K562 (cell line): Measurements from ENCODE around the gene PIGL. TPM values are rescaled to one million over a fixed set of nuclear protein-coding genes. Genes with fewer than 3 reads are reported as not detected.

Experiments
- ARID1B ChIP-seq: fragments of 450-650 bp; IDR thresholded peaks from 2 replicates; pipeline ENCODE4 v1.6.1; 2016; ENCODE audit warnings: antibody characterized with exemption, mild to moderate bottlenecking, inconsistent platforms
- CBX1 ChIP-seq: sonication (generic); IDR thresholded peaks from 2 replicates; pipeline ENCODE4 v1.6.1; 2016; ENCODE audit warnings: antibody characterized with exemption, low read depth, mild to moderate bottlenecking
- CHAMP1 ChIP-seq: fragments of 450-650 bp; IDR thresholded peaks from 2 replicates; pipeline ENCODE4 v1.6.1; 2016; ENCODE audit warnings: mild to moderate bottlenecking
- CREB5 ChIP-seq: fragments of 250-450 bp; sonication (Bioruptor Pico); IDR thresholded peaks from 2 replicates; pipeline ENCODE4 v1.5.0; 2020; ENCODE audit warnings: mild to moderate bottlenecking
- EGR1 ChIP-seq: fragments of 450-650 bp; conservative IDR thresholded peaks from 2 replicates; pipeline ENCODE4 v1.6.1; 2017; ENCODE audit warnings: mild to moderate bottlenecking
- FOXP4 ChIP-seq: sonication (generic); formaldehyde crosslinking; IDR thresholded peaks from 2 replicates; pipeline ENCODE4 v1.8.0; 2022; ENCODE audit warnings: mild to moderate bottlenecking, missing genetic modification reagents, borderline replicate concordance
- JUN ChIP-seq, 2 experiments: sonication (generic) in 1 of 2; formaldehyde crosslinking in 1 of 2; IDR thresholded peaks; 2 replicates each; pipeline versions ENCODE4 v1.6.1 to v1.8.0; 2012 to 2022; ENCODE audit warnings: borderline replicate concordance in 2 of 2, mild to moderate bottlenecking in 2 of 2, improper control_type of control experiment in 1 of 2, low read depth in 1 of 2, low read length in 1 of 2, missing genetic modification reagents in 1 of 2
- KLF1 ChIP-seq: fragments of 450-650 bp; IDR thresholded peaks from 2 replicates; pipeline ENCODE4 v1.6.1; 2016; ENCODE audit warnings: missing genetic modification characterization, missing compliant biosample characterization
- MIER1 ChIP-seq: fragments of 450-650 bp; IDR thresholded peaks from 2 replicates; pipeline ENCODE4 v1.6.1; 2016; ENCODE audit warnings: antibody characterized with exemption, mild to moderate bottlenecking, low read depth
- NCOA1 ChIP-seq: fragments of 450-650 bp; IDR thresholded peaks from 2 replicates; pipeline ENCODE4 v1.6.1; 2016; ENCODE audit warnings: low read depth
- NFIX ChIP-seq: fragments of 250-450 bp; sonication (Bioruptor Pico); IDR thresholded peaks from 2 replicates; pipeline ENCODE4 v1.4.0; 2020; ENCODE audit warnings: low read depth, mild to moderate bottlenecking, moderate library complexity
- PYGO2 ChIP-seq: fragments of 450-650 bp; IDR thresholded peaks from 2 replicates; pipeline ENCODE4 v1.6.1; 2016; ENCODE audit warnings: mild to moderate bottlenecking, missing genetic modification characterization, moderate library complexity, missing compliant biosample characterization
- SIN3B ChIP-seq: fragments of 450-650 bp; IDR thresholded peaks from 2 replicates; pipeline ENCODE4 v1.6.1; 2017; ENCODE audit warnings: low read depth, mild to moderate bottlenecking, moderate library complexity
- SMARCA4 ChIP-seq: fragments of 450-650 bp; IDR thresholded peaks from 2 replicates; pipeline ENCODE4 v1.6.1; 2016
- TSC22D4 ChIP-seq: fragments of 450-650 bp; IDR thresholded peaks from 2 replicates; pipeline ENCODE4 v1.6.1; 2016; ENCODE audit warnings: missing genetic modification characterization, missing biosample characterization, control low read depth
- USF1 ChIP-seq: sonication (generic); formaldehyde crosslinking; IDR thresholded peaks from 2 replicates; pipeline ENCODE4 v1.9.0; 2022; ENCODE audit warnings: mild to moderate bottlenecking, missing genetic modification reagents
- XRCC3 ChIP-seq: fragments of 450-650 bp; IDR thresholded peaks from 2 replicates; pipeline ENCODE4 v1.6.1; 2017; ENCODE audit warnings: mild to moderate bottlenecking, moderate library complexity
- ZNF280B ChIP-seq: fragments of 250-450 bp; sonication (Bioruptor Pico); IDR thresholded peaks from 2 replicates; pipeline ENCODE4 v1.5.1; 2021; ENCODE audit warnings: mild to moderate bottlenecking
- ZNF586 ChIP-seq: fragments of 450-650 bp; formaldehyde crosslinking; conservative IDR thresholded peaks from 2 replicates; pipeline ENCODE4 v1.4.0; 2020; ENCODE audit warnings: mild to moderate bottlenecking, moderate library complexity
- ZNF717 ChIP-seq: fragments of 250-450 bp; sonication (Bioruptor Pico); IDR thresholded peaks from 2 replicates; pipeline ENCODE4 v1.5.0; 2021
- polyA plus RNA-seq, 8 experiments: library from polyadenylated mRNA; depleted of rRNA in 4 of 8; stranded (reverse) in 5 of 8; unstranded in 3 of 8; fragments of >200 nt; fragmentation: Nextera tagmentation in 2 of 8; fragmentation: Illumina TruSeq in 1 of 8; extraction: Ambion mirVana in 2 of 8; extraction: Trizol in 1 of 8; gene quantifications; 2 replicates each; pipeline versions ENCODE4 v1.2.1 to v1.2.3, GENCODE V29; 2011 to 2014; ENCODE audit warnings: inconsistent platforms in 1 of 8, missing spikeins in 1 of 8
- total RNA-seq, 7 experiments: library from RNA; depleted of rRNA in 6 of 7; stranded (reverse); fragments of >200 nt in 6 of 7; fragmentation: Illumina TruSeq in 2 of 7; extraction: Trizol in 2 of 7; gene quantifications; 2 replicates each; pipeline versions ENCODE4 v1.2.1 to v1.2.3, GENCODE V29; 2011 to 2021; ENCODE audit warnings: low replicate concordance in 1 of 7

Gene PIGL
- total and polyA plus RNA-seq, 9 of the 15 experiments (the other 6 are each of a cell fraction or from before 2014, with no cell fraction given) = 19.9 to 55.3 (median 29.6) TPM

GRCh38 chr17:16215273-16215964 lies 1.6 kb upstream of the PIGL start, which contains the start of gene NCOR1 (continued):
- TF ChIP-seq CREB5 (CRISPR knock-in tag) = no peak
- TF ChIP-seq TSC22D4 (tag) = no peak
- TF ChIP-seq XRCC3 = no peak
- TF ChIP-seq PYGO2 (tag) = no peak
- no peak for TF ChIP-seq KLF1 (tag)
- TF ChIP-seq USF1 (CRISPR knock-in tag) = peak; percentile 17; the same call in 1 of the 2 replicates
- TF ChIP-seq CBX1 = no peak
- TF ChIP-seq NFIX (CRISPR knock-in tag) = no peak
- TF ChIP-seq JUN (IDR thresholded peaks at IDR 0.05; ENCODE audit: borderline replicate concordance, low read depth, low read length) = no peak
- no peak for TF ChIP-seq JUN (CRISPR knock-in tag; IDR thresholded peaks at IDR 0.05; ENCODE audit: borderline replicate concordance)
- TF ChIP-seq ZNF586 (CRISPR knock-in tag) = no peak
- TF ChIP-seq ZNF280B (CRISPR knock-in tag) = no peak
- TF ChIP-seq ARID1B = no peak
- TF ChIP-seq CHAMP1 = no peak
- no peak for TF ChIP-seq FOXP4
- no peak for TF ChIP-seq EGR1
- no peak for TF ChIP-seq SMARCA4
- TF ChIP-seq MIER1 = no peak
- no peak for TF ChIP-seq NCOA1
- TF ChIP-seq SIN3B = peak; percentile 26; the same call in 1 of the 2 replicates
- no peak for TF ChIP-seq ZNF717
